OCI-LY3 (cell line): ENCODE measurements around the gene STAP1.
"Not testable (repeated sequence)": the region's sequence is repeated elsewhere in the genome, so short reads cannot be mapped to it uniquely, and the experiment has no call there.

Experiments
- EZH2phosphoT487 ChIP-seq: fragments of 200-600 bp; shearing (Covaris generic); IDR thresholded peaks from 2 replicates; pipeline ENCODE4 v1.6.1; 2018; ENCODE audit warnings: antibody characterized with exemption, mixed run types, low read depth
- TF ChIP-seq, protein P1 (sequence below): fragments of 200-600, 300-600 bp; sonication (generic); IDR thresholded peaks from 2 replicates; pipeline ENCODE4 v1.5.1; 2014; ENCODE audit warnings: antibody characterized with exemption, low read length, low read depth

DNA sequence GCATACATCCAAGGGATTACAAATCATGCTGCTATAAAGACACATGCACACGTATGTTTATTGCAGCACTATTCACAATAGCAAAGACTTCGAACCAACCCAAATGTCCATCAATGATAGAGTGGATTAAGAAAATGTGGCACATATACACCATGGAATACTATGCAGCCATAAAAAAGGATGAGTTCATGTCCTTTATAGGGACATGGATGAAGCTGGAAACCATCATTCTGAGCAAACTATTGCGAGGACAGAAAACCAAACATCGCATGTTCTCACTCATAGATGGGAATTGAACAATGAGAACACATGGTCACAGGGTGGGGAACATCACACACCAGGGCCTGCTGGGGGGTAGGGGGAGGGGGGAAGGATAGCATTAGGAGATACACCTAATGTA lies 26.1 kb upstream of the STAP1 start:
- TF ChIP-seq, protein P1, sequence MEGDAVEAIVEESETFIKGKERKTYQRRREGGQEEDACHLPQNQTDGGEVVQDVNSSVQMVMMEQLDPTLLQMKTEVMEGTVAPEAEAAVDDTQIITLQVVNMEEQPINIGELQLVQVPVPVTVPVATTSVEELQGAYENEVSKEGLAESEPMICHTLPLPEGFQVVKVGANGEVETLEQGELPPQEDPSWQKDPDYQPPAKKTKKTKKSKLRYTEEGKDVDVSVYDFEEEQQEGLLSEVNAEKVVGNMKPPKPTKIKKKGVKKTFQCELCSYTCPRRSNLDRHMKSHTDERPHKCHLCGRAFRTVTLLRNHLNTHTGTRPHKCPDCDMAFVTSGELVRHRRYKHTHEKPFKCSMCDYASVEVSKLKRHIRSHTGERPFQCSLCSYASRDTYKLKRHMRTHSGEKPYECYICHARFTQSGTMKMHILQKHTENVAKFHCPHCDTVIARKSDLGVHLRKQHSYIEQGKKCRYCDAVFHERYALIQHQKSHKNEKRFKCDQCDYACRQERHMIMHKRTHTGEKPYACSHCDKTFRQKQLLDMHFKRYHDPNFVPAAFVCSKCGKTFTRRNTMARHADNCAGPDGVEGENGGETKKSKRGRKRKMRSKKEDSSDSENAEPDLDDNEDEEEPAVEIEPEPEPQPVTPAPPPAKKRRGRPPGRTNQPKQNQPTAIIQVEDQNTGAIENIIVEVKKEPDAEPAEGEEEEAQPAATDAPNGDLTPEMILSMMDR, result not testable (repeated sequence)
- not testable (repeated sequence) for TF ChIP-seq EZH2phosphoT487
